ENCODE measurements around the gene SKI.

DNA sequence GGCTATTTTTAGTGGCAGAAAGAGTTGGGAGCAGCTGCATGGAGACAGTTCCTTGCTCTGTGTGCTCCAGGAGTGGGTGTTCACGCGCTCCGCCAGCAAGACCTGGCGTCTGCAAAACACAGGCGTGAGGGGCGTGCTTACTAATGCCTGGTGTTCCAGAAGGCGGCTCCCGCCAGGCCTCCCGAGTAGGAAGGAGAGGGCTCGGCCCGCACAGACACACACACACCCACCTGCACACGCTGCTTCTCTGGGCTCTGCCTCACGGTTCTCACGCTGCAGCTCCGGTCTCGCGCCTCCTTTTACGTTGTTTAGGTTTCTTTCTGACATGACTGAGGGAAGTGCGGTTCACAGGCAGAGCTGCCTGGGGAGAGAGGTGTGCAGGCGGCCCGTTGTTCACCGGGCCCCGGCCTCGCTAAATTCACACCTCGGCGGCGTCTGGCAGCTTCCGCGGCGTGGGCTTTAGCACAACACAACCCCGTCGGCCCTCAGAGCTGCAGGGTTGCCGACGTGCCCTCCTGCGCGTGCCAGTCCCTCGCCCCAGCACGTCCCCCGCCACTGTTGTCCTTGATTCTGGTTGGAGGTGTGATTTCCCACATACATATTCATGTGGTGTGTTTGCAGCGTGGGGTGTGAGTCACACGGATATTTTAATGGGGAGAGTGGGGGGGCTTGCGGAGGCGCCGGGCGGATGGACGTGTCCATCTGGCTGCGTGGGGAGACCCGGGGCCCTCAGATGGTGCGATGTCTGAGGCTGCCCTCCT is 77.0 kb downstream of the SKI start:
- TF ChIP-seq, protein P1, sequence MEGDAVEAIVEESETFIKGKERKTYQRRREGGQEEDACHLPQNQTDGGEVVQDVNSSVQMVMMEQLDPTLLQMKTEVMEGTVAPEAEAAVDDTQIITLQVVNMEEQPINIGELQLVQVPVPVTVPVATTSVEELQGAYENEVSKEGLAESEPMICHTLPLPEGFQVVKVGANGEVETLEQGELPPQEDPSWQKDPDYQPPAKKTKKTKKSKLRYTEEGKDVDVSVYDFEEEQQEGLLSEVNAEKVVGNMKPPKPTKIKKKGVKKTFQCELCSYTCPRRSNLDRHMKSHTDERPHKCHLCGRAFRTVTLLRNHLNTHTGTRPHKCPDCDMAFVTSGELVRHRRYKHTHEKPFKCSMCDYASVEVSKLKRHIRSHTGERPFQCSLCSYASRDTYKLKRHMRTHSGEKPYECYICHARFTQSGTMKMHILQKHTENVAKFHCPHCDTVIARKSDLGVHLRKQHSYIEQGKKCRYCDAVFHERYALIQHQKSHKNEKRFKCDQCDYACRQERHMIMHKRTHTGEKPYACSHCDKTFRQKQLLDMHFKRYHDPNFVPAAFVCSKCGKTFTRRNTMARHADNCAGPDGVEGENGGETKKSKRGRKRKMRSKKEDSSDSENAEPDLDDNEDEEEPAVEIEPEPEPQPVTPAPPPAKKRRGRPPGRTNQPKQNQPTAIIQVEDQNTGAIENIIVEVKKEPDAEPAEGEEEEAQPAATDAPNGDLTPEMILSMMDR (IDR thresholded peaks at IDR 0.05; ENCODE audit: low read length) = no peak
- no peak for TF ChIP-seq EZH2 (IDR thresholded peaks at IDR 0.05; ENCODE audit: borderline replicate concordance, low read length)

Data from OCI-LY1 (cell line).